ENCODE results near the gene ITGB1.
A peak's percentile ranks its signal among the peaks of the same experiment; 100 is the strongest.

The ITGB1 gene

DNA sequence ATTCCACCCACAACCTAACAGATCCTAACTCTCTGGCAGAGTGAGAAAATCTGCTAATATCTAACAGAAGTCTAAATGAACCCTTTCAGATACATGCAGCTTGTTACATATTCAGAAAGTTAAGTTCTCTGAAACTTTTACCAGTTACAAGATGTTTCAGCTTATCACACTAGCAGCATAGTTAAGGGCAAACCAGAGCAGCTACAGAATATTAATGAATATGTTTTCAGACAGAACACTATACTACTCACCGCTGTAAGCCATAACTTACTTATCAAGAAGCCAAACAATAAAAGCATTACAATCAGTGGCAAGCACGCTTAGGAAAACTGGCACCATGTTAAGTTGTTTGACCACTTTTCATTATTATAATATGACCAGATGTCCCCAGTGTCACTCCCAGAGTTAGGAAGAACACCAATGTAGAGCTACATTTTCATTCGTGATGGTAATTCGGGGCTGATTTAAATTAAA, 2.7 kb downstream of the ITGB1 start:
- DNase-seq (ENCODE audit: low read depth) = no peak

DNA sequence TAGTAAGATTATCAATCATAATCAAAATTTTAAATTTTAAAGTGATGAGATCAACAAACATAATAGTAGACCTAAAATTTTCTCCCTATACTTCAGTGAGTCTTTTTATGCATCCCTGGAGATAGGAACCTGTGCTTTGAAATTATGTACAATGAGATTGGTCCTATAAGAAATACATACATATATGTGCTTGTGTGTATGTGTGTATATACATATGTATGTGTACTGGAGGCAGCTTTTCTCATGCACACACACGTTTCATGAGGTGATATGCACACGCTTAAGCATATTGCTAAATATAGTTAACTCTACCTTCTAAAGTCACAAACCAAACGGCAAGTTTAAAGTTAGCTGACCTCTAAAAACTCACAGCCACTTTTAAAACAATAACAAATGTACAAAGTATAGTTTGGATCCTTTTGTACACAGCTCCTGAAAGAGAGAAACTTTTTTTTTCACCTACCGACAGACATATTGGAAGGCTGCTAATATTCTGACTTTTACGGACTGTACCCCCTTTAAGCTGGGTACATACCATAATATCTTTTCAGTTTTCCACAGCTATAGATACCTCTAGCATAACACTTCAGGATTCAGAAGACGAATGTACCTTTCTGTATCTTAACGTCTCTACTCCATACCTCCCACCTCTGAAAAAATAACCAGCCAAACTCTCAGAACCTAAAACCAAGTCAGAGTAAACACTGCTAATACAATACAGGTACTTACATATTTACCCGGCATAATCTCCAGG, 3.3 kb downstream of the ITGB1 start:
- no peak for DNase-seq (ENCODE audit: low read depth)

DNA sequence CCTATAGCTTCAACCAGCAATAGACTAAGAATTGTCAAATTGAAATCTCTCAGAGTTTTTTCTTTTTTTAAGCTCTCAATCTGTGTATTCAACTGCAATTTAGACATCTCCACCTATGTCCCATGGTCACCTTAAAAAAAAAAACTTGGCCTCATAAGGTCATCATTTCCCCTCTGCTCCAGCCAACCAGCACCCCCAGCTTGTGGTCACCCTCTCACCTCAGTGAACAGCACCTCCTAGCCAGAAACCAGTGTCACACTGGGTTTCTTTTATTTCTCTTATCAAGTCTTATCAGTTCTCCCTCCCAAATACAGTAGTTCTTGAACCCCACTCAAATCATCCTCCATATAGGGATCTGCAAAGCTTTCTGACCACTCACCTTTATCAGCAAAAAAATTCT, 4.0 kb downstream of the ITGB1 start:
- DNase-seq (ENCODE audit: low read depth) = no peak

DNA sequence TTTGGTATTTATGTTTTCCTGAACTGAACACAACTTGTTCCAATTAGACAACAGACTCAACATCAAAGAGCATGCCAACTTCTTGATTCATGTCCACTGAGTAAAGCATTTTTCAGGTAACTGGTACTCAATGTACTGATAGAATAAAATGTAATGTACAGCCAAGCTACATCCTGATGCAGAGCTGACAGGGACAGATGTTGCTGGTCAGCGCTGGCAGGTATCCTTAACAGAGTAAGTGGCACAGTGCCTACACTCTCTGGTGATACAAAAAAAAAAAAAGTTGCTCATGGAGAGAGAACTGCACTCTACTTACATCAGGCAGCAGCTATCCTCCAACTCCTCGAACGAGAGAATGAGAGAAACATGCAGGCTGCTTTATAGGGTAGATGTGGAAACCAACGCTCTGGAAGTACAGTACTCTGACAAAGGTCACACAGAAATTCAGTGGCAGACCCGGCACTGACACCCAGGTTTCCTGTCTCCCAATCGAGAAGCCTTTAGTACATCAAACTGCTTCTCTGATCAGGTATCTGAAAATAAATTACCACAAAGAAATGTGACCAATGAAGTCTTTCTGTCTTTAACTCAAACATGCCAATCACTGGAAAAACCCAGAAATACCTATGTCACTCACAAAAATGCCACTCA, 4.6 kb downstream of the ITGB1 start:
- DNase-seq (ENCODE audit: low read depth) = no peak

DNA sequence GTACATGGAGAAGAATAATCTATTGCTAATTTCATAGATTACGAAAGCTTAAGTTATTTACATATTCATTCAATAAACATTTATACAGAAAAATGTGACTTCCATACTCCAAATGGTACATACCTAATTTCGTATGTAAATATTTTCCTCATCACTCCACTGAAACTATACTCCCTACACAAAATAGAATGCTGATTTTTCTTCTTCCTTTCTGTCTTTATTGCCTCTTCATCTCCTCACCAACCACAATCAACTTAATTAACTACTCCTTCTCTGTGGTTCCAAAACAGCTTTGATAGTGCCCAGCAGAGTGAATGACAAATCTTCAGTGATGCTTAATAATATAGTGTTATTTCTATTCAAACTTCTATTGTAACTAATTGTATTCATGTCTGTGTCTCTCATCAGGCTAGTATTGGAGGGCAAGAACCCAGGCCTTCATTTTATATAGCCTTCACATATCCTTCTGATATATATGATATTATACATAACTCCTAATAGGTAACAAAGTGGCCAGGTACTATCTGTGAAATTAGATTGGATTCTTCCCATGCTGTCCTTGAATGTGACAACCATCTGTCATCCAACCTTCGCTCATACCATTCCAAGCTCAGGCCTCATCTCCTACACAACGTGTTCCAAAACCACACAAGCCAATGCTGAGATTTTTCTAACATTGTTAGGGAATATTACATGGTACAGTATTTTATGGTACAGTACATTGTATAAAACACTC, 5.3 kb downstream of the ITGB1 start:
- DNase-seq (ENCODE audit: low read depth) = no peak

DNA sequence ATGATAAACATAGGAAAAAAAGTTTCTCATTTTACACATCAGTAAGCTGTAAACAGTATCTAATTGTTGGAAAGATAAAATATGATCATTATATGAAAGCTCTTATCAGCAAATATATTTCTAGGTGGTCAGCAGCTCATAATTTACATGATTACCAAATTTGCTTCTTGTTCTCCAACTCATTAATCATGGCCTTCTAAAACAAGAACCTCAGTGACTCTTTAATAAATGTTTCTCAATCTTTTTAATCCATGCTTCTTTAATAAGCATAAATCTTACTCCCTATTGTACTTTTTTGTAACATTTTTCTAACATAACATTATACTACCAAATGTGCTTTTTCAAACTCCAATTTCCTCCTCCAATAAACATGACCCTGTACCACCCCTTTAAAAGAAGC, 5.9 kb downstream of the ITGB1 start:
- DNase-seq (ENCODE audit: low read depth) = no peak

DNA sequence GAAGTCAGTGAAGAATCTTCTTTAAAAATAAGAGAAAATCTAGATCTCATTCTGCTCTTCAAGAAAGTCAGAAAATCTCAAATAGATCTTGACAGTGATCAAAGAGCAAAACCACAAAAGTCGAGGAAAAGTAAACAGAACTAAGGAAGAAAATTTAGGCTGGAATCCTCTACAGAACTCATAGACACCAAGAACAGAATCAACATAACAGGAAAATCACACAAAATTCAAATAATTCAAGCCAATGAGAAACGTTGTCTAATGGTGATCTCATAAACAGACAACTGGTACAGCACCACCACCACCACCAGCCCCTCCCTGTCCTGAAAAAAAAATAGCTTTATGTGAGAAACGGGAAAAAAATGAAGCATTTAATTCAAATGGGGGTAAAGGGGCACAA, 6.9 kb downstream of the ITGB1 start:
- no peak for DNase-seq (ENCODE audit: low read depth)

DNA sequence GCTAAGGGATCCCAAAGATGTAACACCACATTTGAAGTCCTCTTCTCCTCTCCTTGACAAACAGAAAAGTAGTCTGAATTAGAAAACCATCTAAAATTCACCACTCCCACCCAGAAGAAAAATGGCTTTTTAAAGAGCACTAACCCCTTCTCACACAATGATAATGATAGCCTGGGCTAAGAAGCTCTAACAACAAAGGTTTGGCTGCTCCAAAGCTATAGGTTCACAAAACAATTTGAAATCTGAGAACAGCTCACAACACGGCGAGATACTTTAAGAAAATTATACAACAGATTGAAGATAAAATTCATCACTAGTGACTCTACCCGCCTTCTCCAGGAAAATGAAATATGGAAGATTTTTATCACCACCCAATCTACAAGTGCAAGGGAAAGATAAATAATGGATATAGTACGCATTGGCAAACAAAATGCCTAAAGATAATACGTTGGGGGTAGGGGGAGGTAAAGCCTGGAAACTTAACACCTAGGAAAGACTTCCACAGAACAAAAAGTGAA, 7.4 kb downstream of the ITGB1 start:
- no peak for DNase-seq (ENCODE audit: low read depth)

DNA sequence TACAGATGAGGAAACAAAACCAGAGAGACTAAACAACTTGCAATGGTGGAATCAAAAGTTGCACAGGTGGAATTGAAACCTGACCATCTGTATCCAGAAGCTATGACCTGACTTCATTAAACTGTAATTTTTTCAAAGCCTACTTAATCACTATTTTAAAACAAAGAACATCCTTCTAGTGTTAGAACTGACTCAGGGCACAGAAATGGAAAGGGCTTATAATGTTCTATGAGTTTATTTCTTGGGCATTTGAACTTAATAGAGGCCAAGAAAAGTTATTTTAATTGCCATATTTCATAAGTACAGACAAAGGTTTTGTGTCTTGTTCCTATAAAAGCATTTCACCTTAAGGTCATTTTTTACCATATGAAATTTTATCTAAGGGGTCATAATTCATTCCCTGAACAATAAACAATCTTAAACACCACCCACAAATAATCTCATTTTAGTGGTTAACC, 8.8 kb downstream of the ITGB1 start:
- peak; percentile 41 for DNase-seq (ENCODE audit: low read depth)

DNA sequence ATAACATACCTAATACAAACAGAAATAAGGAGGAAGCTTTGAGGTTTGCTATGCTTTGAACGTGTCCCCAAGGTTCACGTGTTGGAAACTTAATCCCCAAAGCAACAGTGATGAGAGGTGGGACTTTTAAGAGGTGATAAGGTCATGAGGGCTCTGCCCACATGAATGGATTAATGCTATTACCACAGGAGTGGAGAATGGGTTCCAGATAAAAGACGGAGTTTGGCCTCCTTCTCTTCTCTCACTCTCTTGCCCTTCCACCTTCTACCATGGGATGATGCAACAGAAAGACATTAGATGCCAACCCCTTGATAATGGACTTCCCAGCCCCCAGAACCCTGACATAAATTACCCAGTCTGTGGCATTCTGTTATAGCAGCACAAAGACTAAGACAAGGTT, 9.6 kb downstream of the ITGB1 start:
- DNase-seq (ENCODE audit: low read depth) = no peak

DNA sequence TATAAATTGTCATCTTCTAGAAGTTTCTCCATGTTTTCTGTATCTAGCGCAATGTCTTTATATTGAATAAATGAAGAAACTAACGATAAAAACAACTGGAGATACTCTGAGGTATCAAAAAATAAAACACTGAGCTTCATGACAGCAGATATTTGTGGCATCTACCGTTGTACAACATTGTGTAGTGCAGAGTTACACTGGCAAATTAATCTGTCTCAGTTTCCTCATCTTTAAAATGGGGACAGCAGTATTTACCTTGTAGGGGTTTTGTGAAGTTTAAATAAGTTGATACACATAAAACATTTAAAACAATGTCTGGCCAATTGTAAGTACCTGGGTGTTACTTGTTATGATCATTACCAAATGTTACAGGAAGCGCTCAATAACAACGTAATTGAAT, 10.4 kb downstream of the ITGB1 start:
- DNase-seq (ENCODE audit: low read depth) = no peak

DNA sequence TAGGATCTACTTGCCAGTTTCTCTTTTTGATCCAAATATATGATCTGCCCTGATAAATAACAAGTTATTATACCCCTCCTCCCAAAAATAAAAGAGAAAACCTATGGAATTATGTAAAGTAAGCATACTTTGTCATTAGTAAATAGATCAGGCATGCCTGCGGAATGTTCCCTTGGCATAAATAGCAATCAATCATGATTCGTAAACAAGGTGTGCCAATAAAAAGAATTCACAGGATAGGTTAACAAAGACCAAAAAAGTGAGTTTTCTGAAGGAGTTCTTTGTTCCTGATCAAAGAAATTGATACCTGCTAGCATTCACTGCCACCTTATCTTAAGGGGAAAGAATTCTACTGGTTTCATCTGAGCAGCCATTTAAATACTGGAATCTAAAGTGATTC, 11.9 kb downstream of the ITGB1 start:
- DNase-seq (ENCODE audit: low read depth) = no peak

DNA sequence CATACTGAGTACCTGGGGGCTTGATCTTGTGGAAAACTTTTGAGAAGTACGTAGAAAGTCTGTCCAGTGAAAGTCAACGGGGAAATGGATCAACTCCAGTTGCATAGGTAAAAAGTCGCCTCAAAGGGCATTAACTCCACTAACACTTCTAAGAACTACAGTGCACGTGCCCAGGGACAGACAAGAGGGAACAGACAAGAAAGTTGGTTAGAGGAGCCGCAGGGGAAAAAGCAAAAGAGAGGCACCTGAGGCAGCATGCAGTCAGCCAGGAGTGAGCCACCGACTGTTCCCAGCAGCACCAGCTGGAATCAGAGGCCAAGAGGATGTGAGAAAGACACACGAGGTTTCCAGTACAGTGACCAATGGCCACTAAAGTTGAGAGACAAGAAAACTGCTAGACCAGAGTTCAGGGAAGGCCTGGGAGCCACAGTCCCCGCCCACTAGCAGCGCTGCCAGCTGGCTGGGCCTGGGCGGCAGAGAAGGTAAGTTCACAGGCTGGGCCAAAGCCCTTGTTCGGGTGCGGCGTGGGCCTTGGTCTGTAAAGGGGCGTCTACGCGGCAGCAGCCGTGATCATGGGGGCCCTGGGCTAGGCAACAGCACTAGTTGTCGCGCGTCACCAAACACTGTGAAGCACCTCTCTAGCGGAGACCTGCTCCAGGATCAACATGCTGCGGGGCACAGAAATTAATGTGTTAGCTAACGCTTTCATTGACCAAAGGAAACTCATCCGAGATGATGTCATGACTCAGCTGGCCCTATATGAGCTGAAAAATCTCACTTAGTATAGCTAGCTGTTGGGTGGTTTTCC, 14.0 kb downstream of the ITGB1 start:
- no peak for DNase-seq (ENCODE audit: low read depth)

DNA sequence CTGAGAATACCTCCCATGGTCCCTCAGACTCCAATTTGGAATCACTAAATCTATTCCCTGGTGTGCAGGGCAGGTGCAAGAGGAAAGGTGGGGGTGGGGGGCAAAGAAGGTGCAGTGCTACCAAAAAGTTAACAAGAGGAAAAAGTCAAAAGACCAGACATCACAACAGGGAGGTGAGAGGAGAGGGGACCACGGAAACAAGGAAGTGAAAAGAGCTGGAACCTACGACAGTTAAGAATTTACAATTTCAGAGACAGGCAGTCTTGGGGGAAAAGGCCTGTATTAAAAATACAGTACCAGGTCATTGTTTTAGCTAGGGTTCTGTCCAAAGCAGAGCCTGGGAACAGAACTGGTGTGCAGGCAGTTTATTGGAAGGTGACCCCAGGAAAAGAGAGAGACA, 14.6 kb downstream of the ITGB1 start:
- DNase-seq (ENCODE audit: low read depth) = no peak

DNA sequence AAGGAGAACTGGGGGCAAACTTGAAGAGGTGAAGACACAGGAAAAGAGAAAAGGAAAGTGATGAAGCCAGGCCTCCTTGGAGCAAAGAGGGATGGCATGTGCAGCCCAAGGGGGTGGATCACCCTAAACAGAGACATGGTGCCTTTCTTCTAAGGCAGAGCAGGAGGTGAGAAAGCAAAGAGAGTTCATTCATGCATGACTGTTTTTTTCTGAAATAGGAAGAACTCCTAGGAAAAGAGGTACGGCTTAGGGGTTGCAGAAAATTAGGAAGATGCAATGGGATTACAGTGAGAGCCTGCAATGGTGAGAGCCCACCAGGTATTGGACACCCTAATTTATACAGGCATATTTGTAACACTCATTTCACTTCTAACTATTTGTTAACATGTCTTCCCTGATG, 15.9 kb downstream of the ITGB1 start:
- DNase-seq (ENCODE audit: low read depth) = no peak

DNA sequence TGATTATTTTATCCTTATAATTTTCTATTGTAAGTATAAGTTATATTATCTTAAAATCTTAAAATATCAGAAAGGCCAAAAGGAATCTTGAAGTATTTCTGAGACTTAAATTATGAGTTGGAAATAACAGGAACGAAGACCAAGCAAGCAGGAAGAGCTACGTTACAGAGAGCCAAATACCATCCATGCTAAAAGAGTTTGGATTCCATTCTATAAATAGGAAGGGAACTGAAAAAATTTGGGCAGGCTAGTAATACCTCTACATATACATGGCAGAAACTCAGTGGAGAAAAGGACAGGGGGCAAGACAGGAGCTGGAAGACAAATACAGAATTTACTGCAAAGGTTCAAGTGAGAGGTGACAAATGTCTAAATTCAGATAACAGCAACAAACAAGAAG, 16.7 kb downstream of the ITGB1 start:
- DNase-seq (ENCODE audit: low read depth) = no peak

DNA sequence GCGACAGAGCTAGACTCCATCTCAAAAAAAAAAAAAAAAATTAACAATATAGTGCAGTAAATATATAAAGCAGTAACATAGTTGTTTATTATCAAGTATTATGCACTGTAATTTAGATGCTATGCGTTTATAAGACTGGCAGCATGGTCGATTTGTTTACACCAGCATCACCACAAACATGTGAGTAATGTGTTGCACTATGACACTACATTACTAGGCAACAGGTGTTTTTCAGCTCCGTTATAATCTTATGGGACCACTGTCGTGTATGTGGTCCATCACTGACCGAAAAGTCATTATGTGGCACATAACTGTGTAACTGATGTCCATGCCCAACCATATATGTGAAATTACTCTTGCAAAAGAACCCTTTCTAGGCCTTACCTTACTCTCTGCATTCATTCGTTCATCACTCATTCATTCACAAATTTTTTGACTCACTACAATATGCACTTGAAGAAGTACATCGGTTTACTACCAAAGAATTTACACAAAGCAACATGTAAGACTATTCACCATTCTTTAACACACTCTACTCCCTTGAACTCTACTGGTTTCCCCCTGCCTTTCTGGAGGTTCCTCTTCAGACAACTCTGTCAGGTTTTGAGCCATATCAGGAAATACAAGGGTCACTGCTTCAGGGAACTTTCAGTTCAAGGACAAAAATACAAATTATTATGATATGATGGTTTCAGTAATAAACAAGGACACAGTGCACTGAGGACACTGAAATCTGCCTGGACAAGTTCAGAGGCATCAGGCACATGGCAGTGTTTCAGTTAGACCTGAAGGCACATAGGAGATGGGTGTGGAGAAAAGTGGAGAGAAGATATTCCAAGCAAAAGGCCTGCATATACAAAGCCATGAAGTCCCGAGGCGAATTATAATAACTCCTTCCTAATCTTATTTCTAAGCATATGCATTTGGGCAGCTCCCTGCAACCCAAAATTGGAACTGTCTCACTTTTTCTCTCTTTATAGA, 17.4 kb downstream of the ITGB1 start:
- DNase-seq (ENCODE audit: low read depth) = no peak

DNA sequence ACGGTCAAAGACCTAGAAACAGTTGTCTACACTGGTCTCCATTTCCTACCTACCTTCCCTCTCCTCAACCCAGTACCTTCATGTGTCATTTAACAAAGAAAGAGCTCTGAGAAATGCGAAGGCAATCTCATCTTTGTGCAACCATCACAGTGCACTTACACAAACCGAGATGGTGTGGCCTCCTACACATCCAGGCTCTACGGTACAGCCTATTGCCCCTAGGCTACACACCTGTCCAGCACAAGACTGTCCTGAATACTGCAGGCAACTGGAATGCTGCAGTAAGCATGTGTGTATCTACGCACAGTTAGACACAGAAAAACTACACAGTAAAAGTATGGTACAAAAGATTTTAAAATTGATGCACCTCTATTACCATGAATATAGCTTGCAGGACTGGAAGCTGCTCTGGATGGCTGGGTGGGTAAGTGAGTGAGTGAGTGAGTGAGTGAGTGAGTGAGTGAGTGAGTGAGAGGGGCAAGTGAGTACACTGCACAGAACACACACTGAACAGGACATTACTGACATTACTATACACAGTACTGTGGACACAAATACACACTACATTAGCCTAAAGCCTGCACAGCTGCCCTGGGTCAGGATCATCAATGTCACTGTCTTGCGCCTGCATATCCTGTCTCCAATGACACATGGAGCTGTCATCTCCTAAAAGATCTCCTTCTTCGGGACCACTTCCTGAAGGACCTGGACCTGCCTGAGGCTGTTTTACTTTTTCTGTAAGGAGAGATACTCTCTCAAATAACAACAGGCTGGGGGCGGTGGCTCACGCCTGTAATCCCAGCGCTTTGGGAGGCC, 18.5 kb downstream of the ITGB1 start:
- no peak for DNase-seq (ENCODE audit: low read depth)

DNA sequence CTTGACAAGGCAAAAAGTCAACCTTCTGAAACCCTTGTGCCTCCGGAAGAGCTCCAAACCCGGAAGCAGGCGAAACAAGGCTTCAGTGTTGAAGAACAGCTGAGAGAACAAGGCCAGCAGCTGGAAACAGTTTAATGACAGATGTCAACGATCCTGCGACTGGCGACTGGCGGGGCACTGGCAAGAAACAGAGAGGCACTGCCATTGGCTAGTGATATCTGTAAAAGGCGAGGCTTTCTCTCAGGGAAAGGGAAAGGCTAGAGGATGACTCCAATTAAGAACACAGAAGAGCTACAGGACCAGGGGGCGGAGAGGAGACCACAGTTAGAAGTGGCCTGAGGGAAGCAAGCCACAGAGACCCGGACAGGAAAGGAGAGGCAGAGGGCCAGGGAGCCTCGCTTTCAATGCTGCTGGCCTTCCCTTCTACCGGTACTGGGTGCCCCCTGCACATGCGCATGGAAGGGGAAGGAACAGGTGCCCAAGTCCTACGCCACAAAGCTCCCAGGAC, 19.4 kb downstream of the ITGB1 start:
- DNase-seq (ENCODE audit: low read depth) = no peak
